ENCODE data around the gene PLA2G10.

PLA2G10 gene

DNA sequence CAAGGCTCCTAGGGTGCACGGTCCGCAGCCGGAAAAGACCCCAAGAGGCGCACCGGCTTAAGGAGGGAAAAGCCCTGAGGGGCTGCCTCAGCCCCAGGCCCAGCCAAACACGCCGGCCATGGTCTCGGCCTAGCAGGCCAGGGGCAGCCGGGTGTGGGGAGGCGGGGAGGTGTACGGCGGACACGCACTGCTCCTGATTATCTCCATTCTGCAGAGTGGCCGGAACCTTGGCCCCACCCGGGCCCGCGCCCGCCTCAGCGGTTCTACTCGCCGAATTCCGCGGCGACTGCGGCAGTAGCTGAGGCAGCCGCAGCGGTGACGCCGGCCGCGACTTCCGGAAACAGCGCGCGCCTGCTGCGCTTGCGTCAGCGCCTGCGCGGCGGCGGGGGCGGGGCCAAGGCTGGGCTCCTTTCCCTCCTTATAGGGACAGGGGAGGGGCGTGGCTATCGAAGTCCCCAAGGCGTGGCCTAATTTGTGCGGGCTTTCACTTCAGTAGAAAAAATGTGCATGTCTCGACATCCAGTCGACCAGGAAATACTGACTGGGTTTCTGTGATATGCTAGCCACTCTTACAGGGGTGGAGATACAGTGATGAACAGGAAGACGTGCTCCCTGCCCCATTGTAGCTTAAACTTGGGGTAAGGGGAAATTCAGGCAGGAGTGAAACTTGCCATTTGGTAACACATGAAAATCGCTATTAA lies 64.0 kb downstream of the PLA2G10 start, which contains the start of gene PARN:
PARN (minus strand) TSS at position 342 of the 701 bp plus-strand sequence; CDS start at position 207, 135 bp downstream.
- no peaks in the 10 kb centered on the region for H3K9me3 ChIP-seq (ENCODE audit: severe bottlenecking)
- no peak for TF ChIP-seq CTCF (IDR thresholded peaks at IDR 0.05; ENCODE audit: poor library complexity, severe bottlenecking)
- peak within 1 kb of the TSS; percentile 74 for H3K27ac ChIP-seq (ENCODE audit: poor library complexity, severe bottlenecking)
- ATAC-seq (ENCODE audit: low read depth), result peak; percentile 55
- DNase-seq (ENCODE audit: low spot score), result peak; percentile 96
- no peaks in the 10 kb centered on the region for H3K27me3 ChIP-seq (ENCODE audit: insufficient read depth, poor library complexity, severe bottlenecking)
- peak within 1 kb of the TSS; percentile 74 for H3K4me3 ChIP-seq (ENCODE audit: severe bottlenecking)
- H3K36me3 ChIP-seq (ENCODE audit: low read depth), result peaks cover 49% of the 10 kb centered on the region
- H3K4me1 ChIP-seq (ENCODE audit: insufficient read depth, poor library complexity, severe bottlenecking), result peaks cover 25% of the 10 kb centered on the region

DNA sequence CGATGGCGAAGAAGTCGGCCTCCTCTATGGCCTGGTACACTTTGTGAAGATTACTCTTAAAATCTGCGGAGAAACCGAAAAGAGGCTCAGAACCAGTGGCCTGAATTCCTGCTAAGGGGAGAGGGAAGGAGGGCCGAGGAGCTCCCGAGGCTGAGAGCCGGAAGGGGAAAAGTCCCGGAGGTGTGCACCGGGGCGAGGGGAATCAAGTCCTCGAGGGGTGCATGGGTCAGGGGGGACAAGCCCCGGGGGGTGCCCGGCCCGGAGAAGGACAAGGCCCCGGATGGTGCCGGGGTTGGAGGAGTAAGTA lies 64.5 kb downstream of the PLA2G10 start:
- DNase-seq (ENCODE audit: low spot score) (no peak), ATAC-seq (ENCODE audit: low read depth) (no peak; the same call in 2 of the 3 replicates)
- Histone ChIP-seq H3K27me3 (ENCODE audit: insufficient read depth, poor library complexity, severe bottlenecking) (no peaks in the 10 kb centered on the region), H3K36me3 (ENCODE audit: low read depth) (peaks cover 48% of the 10 kb centered on the region), H3K4me1 (ENCODE audit: insufficient read depth, poor library complexity, severe bottlenecking) (peaks cover 25% of the 10 kb centered on the region), H3K9me3 (ENCODE audit: severe bottlenecking) (no peaks in the 10 kb centered on the region), H3K4me3 (ENCODE audit: severe bottlenecking) (peak overlapping the region; percentile 74), H3K27ac (ENCODE audit: poor library complexity, severe bottlenecking) (peak overlapping the region; percentile 74)
- no peak for TF ChIP-seq CTCF (IDR thresholded peaks at IDR 0.05; ENCODE audit: poor library complexity, severe bottlenecking)

- peak overlapping the region; percentile 74 for H3K4me3 ChIP-seq (ENCODE audit: severe bottlenecking)
- ATAC-seq (ENCODE audit: low read depth) (no peak), DNase-seq (ENCODE audit: low spot score) (no peak)
- TF ChIP-seq CTCF (IDR thresholded peaks at IDR 0.05; ENCODE audit: poor library complexity, severe bottlenecking), result no peak
- peaks cover 49% of the 10 kb centered on the region for H3K36me3 ChIP-seq (ENCODE audit: low read depth)
- H3K4me1 ChIP-seq (ENCODE audit: insufficient read depth, poor library complexity, severe bottlenecking), result peaks cover 20% of the 10 kb centered on the region
- H3K9me3 ChIP-seq (ENCODE audit: severe bottlenecking), result no peaks in the 10 kb centered on the region
- H3K27ac ChIP-seq (ENCODE audit: poor library complexity, severe bottlenecking), result peak overlapping the region; percentile 74
- H3K27me3 ChIP-seq (ENCODE audit: insufficient read depth, poor library complexity, severe bottlenecking), result no peaks in the 10 kb centered on the region
Observed at GRCh38 chr16:14628806-14629611, 65.1 kb downstream of the PLA2G10 start.

DNA sequence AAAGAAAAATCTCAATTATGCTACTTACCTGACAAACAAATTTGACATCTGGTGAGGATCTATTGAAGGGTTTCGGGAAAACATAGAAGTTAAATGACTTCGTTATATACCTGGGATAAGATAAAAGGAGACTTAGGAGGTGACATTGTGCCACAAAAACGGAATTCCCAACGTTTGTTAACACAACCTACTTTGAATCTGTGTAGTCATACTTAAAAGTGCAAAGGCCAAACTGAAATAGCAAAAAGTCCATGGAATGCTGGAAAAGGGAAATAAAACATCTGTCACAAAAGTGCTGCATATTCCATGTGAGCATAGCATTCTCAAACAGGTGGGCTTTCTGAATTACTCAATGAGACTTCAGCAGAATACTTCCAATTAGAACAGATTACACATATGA lies 67.0 kb downstream of the PLA2G10 start:
- ATAC-seq (ENCODE audit: low read depth) (no peak), DNase-seq (ENCODE audit: low spot score) (no peak)
- no peaks in the 10 kb centered on the region for H3K27me3 ChIP-seq (ENCODE audit: insufficient read depth, poor library complexity, severe bottlenecking)
- H3K36me3 ChIP-seq (ENCODE audit: low read depth), result peaks cover 66% of the 10 kb centered on the region
- peaks cover 20% of the 10 kb centered on the region for H3K4me1 ChIP-seq (ENCODE audit: insufficient read depth, poor library complexity, severe bottlenecking)
- TF ChIP-seq CTCF (IDR thresholded peaks at IDR 0.05; ENCODE audit: poor library complexity, severe bottlenecking), result no peak
- no peak overlapping the region for H3K27ac ChIP-seq (ENCODE audit: poor library complexity, severe bottlenecking)
- H3K9me3 ChIP-seq (ENCODE audit: severe bottlenecking), result no peaks in the 10 kb centered on the region
- no peak overlapping the region for H3K4me3 ChIP-seq (ENCODE audit: severe bottlenecking)

All from RWPE2 (cell line).